ENCODE measurements around the gene NET1.

DNA sequence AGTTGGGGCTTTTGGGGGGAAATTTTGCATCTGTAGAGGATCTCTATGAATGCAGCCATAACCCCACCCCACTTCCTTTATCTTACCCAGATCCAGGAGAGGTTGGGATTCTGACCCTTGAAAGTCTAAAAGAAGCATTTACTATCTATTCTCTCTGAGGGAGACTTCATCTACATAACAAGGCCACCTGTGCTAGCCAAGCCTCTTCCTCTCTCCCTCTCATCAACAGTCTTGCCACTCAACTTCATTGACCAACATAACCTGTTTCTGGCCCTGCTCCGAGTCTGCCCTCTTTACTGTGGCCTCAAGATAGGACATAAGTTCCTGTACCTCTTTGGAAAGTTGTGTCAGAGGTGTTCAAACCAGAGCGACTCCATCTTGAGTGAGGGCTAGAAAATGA, 27.1 kb upstream of the NET1 start:
- TF ChIP-seq EZH2phosphoT487 (IDR thresholded peaks at IDR 0.05; ENCODE audit: low read depth) (no peak), CTCF (IDR thresholded peaks at IDR 0.05; ENCODE audit: low read depth, low read length) (no peak)
